Panc1 (cell line): ENCODE data around the gene PMAIP1. TPM values are rescaled to one million over a fixed set of nuclear protein-coding genes. Genes with fewer than 3 reads are reported as not detected.
A peak's percentile ranks its signal among the peaks of the same experiment; 100 is the strongest.

Experiments
- ATAC-seq: fragments of 200-7000 bp; cut with Tn5 transposase; 2 replicates; pipeline ENCODE4 v1.9.1; 2020; ENCODE audit warnings: mild to moderate bottlenecking, moderate library complexity
- BruUV-seq: library from RNA; stranded (reverse); fragments of 400-500 nt; replicated peaks from 2 replicates; lab custom pipeline; 2021; lab: Mats Ljungman, UMichigan
- CTCF ChIA-PET: fragments of 300-600 bp; sonication (Branson Sonifier 250); formaldehyde crosslinking; loops from one replicate; lab custom pipeline; 2022; ENCODE audit warnings: antibody characterized with exemption; lab: Charles Lee
- POLR2A ChIA-PET: fragments of 300-600 bp; sonication (Branson Sonifier 250); formaldehyde crosslinking; loops from one replicate; lab custom pipeline; 2022; ENCODE audit warnings: antibody characterized with exemption; lab: Charles Lee
- DNase-seq: peaks from one replicate; pipeline ENCODE4 v3.0.0-alpha.2; 2010; ENCODE audit warnings: low read depth, low spot score
- H3K27ac ChIP-seq: 2 replicates; pipeline ENCODE4 v1.5.1; 2011; ENCODE audit warnings: mild to moderate bottlenecking, low read length, inconsistent platforms
- H3K27me3 ChIP-seq: fragments of 200-500 bp; sonication (Bioruptor generic); 2 replicates; pipeline ENCODE4 v1.6.0; 2014; ENCODE audit warnings: low read length, inconsistent platforms; ENCODE audit not compliant: control insufficient read depth, insufficient read depth
- H3K36me3 ChIP-seq: fragments of 200-500 bp; sonication (Bioruptor generic); 2 replicates; pipeline ENCODE4 v1.5.1; 2014; ENCODE audit warnings: inconsistent platforms, mild to moderate bottlenecking, low read length, moderate library complexity; ENCODE audit not compliant: control insufficient read depth, insufficient read depth
- H3K4me1 ChIP-seq: 2 replicates; pipeline ENCODE4 v1.5.1; 2011; ENCODE audit warnings: inconsistent platforms, mild to moderate bottlenecking, low read length, moderate library complexity; ENCODE audit not compliant: control insufficient read depth, insufficient read depth
- H3K4me3 ChIP-seq, 2 experiments: 2 replicates each; pipeline ENCODE4 v1.5.1; 2011 to 2012; ENCODE audit warnings: low read depth in 2 of 2, low read length in 2 of 2, mild to moderate bottlenecking in 2 of 2, inconsistent platforms in 1 of 2, moderate library complexity in 1 of 2
- H3K9me3 ChIP-seq: fragments of 200-500 bp; sonication (Bioruptor generic); 2 replicates; pipeline ENCODE4 v1.5.1; 2014; ENCODE audit warnings: low read depth, mild to moderate bottlenecking, inconsistent platforms, low read length, moderate library complexity; ENCODE audit not compliant: control insufficient read depth, insufficient read depth
- POLR2AphosphoS5 ChIP-seq: IDR thresholded peaks from 2 replicates; pipeline ENCODE4 v1.6.1; 2012; ENCODE audit warnings: mild to moderate bottlenecking, low read depth, low read length, moderate library complexity
- SIN3A ChIP-seq: IDR thresholded peaks from 2 replicates; pipeline ENCODE4 v1.6.1; 2012; ENCODE audit warnings: low read depth, mild to moderate bottlenecking, low read length, moderate library complexity, borderline replicate concordance; ENCODE audit not compliant: insufficient read depth
- TCF7L2 ChIP-seq: IDR thresholded peaks from 2 replicates; pipeline ENCODE4 v1.6.1; 2011; ENCODE audit warnings: mild to moderate bottlenecking, low read depth, low read length, inconsistent platforms
- in situ Hi-C: cut with HindIII; loops from 2 replicates; pipeline ENCODE4 v1.10.0; 2016; ENCODE audit warnings: low sequenced_read_pairs, low pct_unique_long_range_greater_than_20kb
- intact Hi-C: fragments of 100-400 bp; cut with micrococcal nuclease; formaldehyde crosslinking; loops from one replicate; pipeline ENCODE4 v1.10.0; 2022; ENCODE audit not compliant: unreplicated experiment
- total RNA-seq: library from RNA; stranded (reverse); gene quantifications from one replicate; pipeline ENCODE4 v1.2.1, GENCODE V29; 2021; ENCODE audit not compliant: unreplicated experiment
- TF ChIP-seq, protein P1 (sequence below): fragments of 450-650 bp; IDR thresholded peaks from 2 replicates; pipeline ENCODE4 v1.5.1; 2017; ENCODE audit warnings: mild to moderate bottlenecking
- TF ChIP-seq, protein P2 (sequence below), 2 experiments: IDR thresholded peaks; 2 replicates each; pipeline ENCODE4 v1.6.1; 2011 to 2012; ENCODE audit warnings: low read depth in 2 of 2, control low read depth in 1 of 2, low read length in 1 of 2, mild to moderate bottlenecking in 1 of 2, moderate library complexity in 1 of 2; ENCODE audit not compliant: insufficient read depth in 1 of 2

Gene PMAIP1
- total RNA-seq, 1 experiment from 2014 or later = 7.7 TPM

DNA sequence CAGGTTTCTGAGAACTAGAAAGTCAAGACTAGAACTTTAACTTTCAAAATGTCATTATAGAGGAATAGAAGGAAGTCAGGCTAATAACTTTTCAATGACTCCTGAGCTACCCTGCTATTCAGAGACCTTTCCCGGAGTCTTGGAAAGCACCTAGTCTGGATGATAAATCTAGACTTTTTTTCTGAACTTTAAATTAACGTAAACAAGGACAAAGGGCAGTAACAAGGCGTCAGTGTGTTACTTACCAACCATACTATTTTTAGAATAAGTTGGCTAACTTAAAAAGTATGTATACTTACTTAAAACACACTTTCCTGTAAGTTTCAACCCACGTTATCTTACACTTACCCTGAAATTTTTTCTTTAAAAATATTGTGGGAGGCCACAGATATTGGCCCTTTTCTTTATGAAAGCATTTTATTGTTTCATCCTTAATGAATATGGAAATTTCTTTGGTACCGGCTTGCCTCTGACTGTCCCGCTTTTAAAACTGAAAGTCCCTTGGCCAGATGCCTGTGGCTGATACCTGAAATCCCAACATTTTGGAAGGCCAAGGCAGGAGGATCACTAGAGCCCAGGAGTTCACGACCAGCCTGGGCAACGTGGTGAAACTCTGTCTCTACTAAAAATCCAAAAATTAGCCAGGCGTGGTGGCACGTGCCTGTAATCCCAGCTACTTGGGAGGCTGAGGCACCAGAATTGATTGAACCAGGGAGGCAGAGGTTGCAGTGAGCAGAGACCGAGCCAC is 9.7 kb downstream of the PMAIP1 start:
- in situ Hi-C loops (no loop called here), intact Hi-C loops (no loop called here)
- ChIA-PET CTCF (no interaction called here), POLR2A (no interaction called here)
- no peaks in the 10 kb centered on the region for H3K36me3 ChIP-seq
- no peaks in the 10 kb centered on the region for H3K9me3 ChIP-seq
- no peak for TF ChIP-seq SIN3A
- TF ChIP-seq, protein P1, sequence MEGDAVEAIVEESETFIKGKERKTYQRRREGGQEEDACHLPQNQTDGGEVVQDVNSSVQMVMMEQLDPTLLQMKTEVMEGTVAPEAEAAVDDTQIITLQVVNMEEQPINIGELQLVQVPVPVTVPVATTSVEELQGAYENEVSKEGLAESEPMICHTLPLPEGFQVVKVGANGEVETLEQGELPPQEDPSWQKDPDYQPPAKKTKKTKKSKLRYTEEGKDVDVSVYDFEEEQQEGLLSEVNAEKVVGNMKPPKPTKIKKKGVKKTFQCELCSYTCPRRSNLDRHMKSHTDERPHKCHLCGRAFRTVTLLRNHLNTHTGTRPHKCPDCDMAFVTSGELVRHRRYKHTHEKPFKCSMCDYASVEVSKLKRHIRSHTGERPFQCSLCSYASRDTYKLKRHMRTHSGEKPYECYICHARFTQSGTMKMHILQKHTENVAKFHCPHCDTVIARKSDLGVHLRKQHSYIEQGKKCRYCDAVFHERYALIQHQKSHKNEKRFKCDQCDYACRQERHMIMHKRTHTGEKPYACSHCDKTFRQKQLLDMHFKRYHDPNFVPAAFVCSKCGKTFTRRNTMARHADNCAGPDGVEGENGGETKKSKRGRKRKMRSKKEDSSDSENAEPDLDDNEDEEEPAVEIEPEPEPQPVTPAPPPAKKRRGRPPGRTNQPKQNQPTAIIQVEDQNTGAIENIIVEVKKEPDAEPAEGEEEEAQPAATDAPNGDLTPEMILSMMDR = no peak
- TF ChIP-seq TCF7L2 = no peak
- TF ChIP-seq, protein P2, sequence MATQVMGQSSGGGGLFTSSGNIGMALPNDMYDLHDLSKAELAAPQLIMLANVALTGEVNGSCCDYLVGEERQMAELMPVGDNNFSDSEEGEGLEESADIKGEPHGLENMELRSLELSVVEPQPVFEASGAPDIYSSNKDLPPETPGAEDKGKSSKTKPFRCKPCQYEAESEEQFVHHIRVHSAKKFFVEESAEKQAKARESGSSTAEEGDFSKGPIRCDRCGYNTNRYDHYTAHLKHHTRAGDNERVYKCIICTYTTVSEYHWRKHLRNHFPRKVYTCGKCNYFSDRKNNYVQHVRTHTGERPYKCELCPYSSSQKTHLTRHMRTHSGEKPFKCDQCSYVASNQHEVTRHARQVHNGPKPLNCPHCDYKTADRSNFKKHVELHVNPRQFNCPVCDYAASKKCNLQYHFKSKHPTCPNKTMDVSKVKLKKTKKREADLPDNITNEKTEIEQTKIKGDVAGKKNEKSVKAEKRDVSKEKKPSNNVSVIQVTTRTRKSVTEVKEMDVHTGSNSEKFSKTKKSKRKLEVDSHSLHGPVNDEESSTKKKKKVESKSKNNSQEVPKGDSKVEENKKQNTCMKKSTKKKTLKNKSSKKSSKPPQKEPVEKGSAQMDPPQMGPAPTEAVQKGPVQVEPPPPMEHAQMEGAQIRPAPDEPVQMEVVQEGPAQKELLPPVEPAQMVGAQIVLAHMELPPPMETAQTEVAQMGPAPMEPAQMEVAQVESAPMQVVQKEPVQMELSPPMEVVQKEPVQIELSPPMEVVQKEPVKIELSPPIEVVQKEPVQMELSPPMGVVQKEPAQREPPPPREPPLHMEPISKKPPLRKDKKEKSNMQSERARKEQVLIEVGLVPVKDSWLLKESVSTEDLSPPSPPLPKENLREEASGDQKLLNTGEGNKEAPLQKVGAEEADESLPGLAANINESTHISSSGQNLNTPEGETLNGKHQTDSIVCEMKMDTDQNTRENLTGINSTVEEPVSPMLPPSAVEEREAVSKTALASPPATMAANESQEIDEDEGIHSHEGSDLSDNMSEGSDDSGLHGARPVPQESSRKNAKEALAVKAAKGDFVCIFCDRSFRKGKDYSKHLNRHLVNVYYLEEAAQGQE (IDR thresholded peaks at IDR 0.05; ENCODE audit: insufficient read depth in 1 of 2, low read depth in 2 of 2, low read length in 1 of 2) = no peak
- no peak for TF ChIP-seq POLR2AphosphoS5
- ATAC-seq = no peak
- H3K4me3 ChIP-seq = peak overlapping the region in 1 of 2 experiments; percentile 6; a peak in 1 of 4 replicates
- BruUV-seq = no TSS peak
- H3K27ac ChIP-seq = no peak overlapping the region
- no peaks in the 10 kb centered on the region for H3K27me3 ChIP-seq
- no peaks in the 10 kb centered on the region for H3K4me1 ChIP-seq
- no peak for DNase-seq

DNA sequence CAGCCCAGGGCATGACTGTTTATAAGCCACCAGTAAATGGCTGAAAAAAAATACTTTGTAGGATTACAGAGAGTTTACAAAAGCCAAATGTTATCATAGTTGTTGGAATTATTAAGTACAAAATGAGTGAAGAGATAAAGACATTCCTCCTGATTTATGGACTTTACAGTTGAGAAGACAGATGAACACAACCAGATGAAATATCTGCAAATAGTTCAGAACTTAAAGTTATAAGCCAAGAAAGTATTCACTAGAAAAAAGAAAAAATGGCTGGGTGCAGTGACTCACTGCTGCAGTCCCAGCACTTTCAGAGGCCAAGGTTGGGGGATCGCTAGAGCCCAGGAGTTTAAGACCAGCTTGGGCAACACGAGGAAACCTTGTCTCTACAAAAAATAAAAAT is 11.2 kb downstream of the PMAIP1 start:
- in situ Hi-C loops (no loop called here), intact Hi-C loops (no loop called here)
- ChIA-PET CTCF (no interaction called here), POLR2A (no interaction called here)
- Histone ChIP-seq H3K4me3 (no peak overlapping the region), H3K4me1 (no peaks in the 10 kb centered on the region), H3K27ac (no peak overlapping the region), H3K27me3 (no peaks in the 10 kb centered on the region), H3K36me3 (no peaks in the 10 kb centered on the region), H3K9me3 (no peaks in the 10 kb centered on the region)
- DNase-seq (no peak), ATAC-seq (no peak)
- TF ChIP-seq POLR2AphosphoS5 = no peak
- TF ChIP-seq TCF7L2 = no peak
- TF ChIP-seq, protein P1 = no peak
- TF ChIP-seq, protein P2 (IDR thresholded peaks at IDR 0.05; ENCODE audit: insufficient read depth in 1 of 2, low read depth in 2 of 2, low read length in 1 of 2) = no peak
- TF ChIP-seq SIN3A = no peak
- BruUV-seq = no TSS peak
